Activated CD8-positive, alpha-beta T cell treated with anti-CD3 and anti-CD28 coated beads, Interleukin-2, amount 10 ng/mL, durations not matched to agents 7 days and 5 days (primary cell): ENCODE measurements around the gene CD99. TPM values are rescaled to one million over a fixed set of nuclear protein-coding genes. Genes with fewer than 3 reads are reported as not detected.

Experiments used
- ATAC-seq: fragments of 150-1000 bp; cut with Tn5 transposase; one replicate; pipeline ENCODE4 v1.10.0; 2021; ENCODE audit warnings: moderate library complexity
- CTCF ChIA-PET: fragments of 350-600 bp; sonication (Branson Sonifier 250); formaldehyde crosslinking; loops from one replicate; lab custom pipeline; 2021; ENCODE audit warnings: antibody characterized with exemption; lab: Charles Lee
- POLR2A ChIA-PET: fragments of 350-600 bp; sonication (Branson Sonifier 250); formaldehyde crosslinking; loops from one replicate; lab custom pipeline; 2021; ENCODE audit warnings: antibody characterized with exemption; lab: Charles Lee
- DNase-seq: peaks from one replicate; pipeline ENCODE4 v3.0.0-alpha.2; 2020
- H3K27ac Mint-ChIP-seq: one replicate; pipeline ENCODE4 v1.8.0; 2021; ENCODE audit warnings: mild to moderate bottlenecking, mixed read lengths
- H3K27me3 Mint-ChIP-seq: one replicate; pipeline ENCODE4 v1.8.0; 2021; ENCODE audit warnings: low read depth, mixed read lengths
- H3K36me3 Mint-ChIP-seq: one replicate; pipeline ENCODE4 v1.8.0; 2021; ENCODE audit warnings: low read depth, mixed read lengths
- H3K4me1 Mint-ChIP-seq: one replicate; pipeline ENCODE4 v1.8.0; 2021; ENCODE audit warnings: low read depth, mixed read lengths
- H3K4me3 Mint-ChIP-seq: one replicate; pipeline ENCODE4 v1.8.0; 2021; ENCODE audit warnings: mild to moderate bottlenecking, mixed read lengths
- H3K9me3 Mint-ChIP-seq: one replicate; pipeline ENCODE4 v1.8.0; 2022; ENCODE audit warnings: mixed read lengths; ENCODE audit not compliant: insufficient read depth
- total RNA-seq, 2 experiments: library from RNA; stranded (reverse); gene quantifications; one replicate each; pipeline ENCODE4 v1.2.3, GENCODE V29; 2021

The CD99 gene
- total RNA-seq, 2 experiments from 2014 or later: 208 to 219 TPM

DNA sequence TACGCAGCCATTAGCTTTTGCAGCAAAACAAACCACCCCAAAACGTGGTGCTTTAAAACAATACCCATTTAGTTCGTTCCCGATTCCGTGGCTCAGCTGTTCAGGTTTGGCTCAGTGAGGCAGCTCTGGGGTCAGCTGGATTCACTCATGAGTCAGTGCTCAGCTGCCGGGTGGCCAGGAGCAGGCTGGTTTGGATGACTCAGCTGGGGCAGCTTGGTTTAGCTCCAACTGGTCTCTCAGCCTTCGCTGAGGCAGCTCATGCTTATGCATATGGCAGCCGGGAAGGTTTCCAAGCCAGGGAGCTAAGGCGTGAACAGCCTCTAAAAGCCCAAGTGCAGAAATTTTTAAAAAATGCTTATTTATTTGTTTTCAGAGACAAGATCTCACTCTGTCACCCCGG, 13.3 kb upstream of the CD99 start:
- H3K27me3 Mint-ChIP-seq: no peaks in the 10 kb centered on the region
- ATAC-seq: no peak

DNA sequence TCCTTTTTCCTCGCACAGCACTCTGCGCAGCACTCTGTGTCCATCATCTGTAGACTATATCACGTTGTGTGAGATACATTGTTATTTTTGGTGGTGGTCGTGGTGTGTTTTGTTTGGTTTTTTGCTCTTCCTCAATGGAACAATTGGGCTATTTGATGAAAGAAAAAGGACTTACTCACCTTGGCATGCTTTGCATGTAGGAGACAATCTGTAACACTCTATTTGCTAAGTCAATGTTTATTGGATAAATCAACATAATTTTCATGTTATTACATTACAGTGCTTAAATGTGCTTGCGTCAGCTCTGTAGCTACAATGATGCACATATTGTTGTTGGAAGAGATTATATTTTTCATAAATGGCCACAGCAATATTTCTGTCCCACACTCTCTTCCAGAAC, 12.5 kb upstream of the CD99 start:
- ChIA-PET POLR2A (no interaction called here), CTCF (no interaction called here)
- ATAC-seq: no peak
- Mint-ChIP-seq H3K4me1 (no peaks in the 10 kb centered on the region), H3K27me3 (no peaks in the 10 kb centered on the region), H3K27ac (no peak overlapping the region), H3K9me3 (no peaks in the 10 kb centered on the region), H3K4me3 (no peak overlapping the region), H3K36me3 (no peaks in the 10 kb centered on the region)
- DNase-seq: no peak

More for the DNA sequence above, 13.3 kb upstream of the CD99 start:
- H3K4me3 Mint-ChIP-seq: no peak overlapping the region
- no peak for DNase-seq
- no peaks in the 10 kb centered on the region for H3K9me3 Mint-ChIP-seq
- no peaks in the 10 kb centered on the region for H3K36me3 Mint-ChIP-seq
- no peaks in the 10 kb centered on the region for H3K4me1 Mint-ChIP-seq
- H3K27ac Mint-ChIP-seq: no peak overlapping the region
- POLR2A ChIA-PET: no interaction called here
- CTCF ChIA-PET: no interaction called here

DNA sequence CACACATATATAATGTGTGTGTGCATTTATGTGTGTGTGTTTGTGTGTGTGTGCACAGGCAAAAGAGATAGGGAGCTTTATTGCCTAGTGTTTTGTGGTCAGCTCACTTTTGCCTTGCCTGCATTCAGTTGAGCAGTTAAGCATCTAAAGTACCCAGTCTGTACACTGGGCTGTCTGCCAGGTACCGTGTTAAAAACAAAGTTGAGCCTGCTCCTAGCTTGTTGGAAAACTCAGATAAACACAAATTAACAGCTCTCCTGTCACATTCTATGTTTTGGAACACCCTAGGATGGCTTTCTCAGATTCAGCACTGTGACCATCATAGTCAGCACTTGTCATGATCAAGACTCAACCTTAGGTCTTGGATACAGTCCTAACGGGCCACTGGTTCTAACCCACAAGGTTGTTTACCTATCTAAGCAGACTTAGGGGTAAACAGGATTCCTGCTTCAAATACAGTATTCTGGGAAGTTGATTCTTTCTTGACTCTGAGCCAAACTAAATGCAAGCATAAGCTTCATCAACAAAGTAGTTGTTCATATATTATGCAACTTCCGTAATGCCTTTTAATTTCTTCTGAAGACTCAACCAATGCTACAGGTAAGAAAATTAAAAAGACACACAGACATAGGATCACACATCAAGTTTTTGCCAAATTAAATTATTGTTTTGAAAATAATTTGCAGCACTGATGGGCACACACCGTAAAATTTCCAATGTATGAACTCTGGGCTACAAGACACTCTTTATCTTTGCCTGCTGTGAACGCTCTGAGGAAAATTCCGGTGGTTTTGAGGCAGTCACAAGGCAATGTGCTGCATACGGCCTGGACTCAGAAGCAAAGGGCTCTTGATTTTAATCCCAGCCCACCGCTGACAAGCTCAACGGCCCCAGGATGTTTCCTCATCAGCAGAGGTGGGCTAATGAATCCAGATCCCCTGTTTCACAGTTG, 11.3 kb upstream of the CD99 start:
- no peaks in the 10 kb centered on the region for H3K9me3 Mint-ChIP-seq
- H3K4me3 Mint-ChIP-seq: no peak overlapping the region
- no peak overlapping the region for H3K27ac Mint-ChIP-seq
- no peak for ATAC-seq
- H3K36me3 Mint-ChIP-seq: no peaks in the 10 kb centered on the region
- ChIA-PET POLR2A (no interaction called here), CTCF (no interaction called here)
- H3K4me1 Mint-ChIP-seq: no peaks in the 10 kb centered on the region
- no peak for DNase-seq
- H3K27me3 Mint-ChIP-seq: no peaks in the 10 kb centered on the region

DNA sequence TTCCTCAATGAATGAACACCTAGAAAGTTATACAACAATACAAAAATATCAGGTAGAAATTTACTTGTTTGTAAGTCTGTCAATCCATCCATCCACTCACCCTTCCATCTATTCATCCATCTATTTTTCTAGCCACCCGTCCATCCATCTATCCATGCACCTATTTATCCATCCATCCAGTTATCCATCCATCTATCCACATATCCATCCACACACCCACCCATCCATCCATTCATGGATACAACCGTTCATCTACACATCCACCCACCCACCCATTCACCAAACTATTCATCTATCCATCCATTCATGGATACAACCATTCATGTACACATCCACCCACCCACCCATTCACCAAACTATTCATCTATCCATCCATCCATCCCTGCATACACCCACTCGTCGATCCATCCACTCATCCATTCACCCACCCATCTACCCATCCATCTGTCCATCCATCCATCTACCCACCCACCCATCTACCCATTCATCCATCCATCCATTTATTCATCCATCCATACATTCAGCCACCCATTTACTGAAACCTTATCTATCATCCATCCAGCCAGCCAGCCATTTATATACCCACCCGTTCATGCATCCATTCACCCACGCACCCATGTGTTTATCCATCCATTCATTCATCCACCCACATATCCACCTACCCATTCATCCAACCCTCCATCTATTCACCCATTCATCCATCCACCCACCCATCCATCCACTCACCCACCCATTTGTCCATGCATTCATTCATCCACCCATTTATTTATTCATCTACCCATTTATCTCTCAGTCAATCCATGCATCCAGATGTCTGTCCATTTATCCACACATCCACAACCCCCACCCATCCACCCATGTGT, 10.4 kb upstream of the CD99 start:
- no peaks in the 10 kb centered on the region for H3K9me3 Mint-ChIP-seq
- no peak overlapping the region for H3K27ac Mint-ChIP-seq
- no peaks in the 10 kb centered on the region for H3K4me1 Mint-ChIP-seq

DNA sequence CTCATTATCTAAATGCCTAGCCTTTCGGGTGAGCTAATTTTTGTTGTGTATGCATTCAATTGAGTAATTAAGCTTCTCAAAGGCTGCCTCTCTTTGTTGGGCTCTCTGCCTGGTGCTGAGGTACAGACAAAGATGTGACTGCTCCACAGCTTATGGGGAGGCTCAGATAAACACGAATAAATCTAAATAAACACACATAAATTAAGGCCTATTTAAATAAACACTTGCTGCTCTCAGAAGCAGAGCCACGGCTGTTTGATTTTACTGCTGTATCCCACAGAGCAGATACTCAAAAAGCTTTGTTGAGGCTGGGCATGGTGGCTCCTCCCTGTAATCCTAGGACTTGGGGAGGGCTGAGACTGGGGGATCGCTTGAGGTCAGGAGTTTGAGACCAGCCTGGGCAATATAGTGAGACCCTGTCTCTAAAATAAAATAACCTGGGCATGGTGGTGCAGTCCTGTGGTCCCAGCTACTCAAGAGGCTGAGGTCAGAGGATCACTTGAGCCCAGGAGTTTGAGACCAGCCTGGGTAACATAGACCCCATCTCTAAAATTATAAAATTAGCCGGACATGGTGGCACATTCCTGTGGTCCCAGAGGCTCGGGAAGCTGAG, 8.4 kb upstream of the CD99 start:
- H3K27me3 Mint-ChIP-seq: no peaks in the 10 kb centered on the region
- POLR2A ChIA-PET: no interaction called here
- no peak overlapping the region for H3K27ac Mint-ChIP-seq
- H3K9me3 Mint-ChIP-seq: no peaks in the 10 kb centered on the region
- H3K36me3 Mint-ChIP-seq: no peaks in the 10 kb centered on the region
- CTCF ChIA-PET: no interaction called here
- H3K4me1 Mint-ChIP-seq: no peaks in the 10 kb centered on the region
- H3K4me3 Mint-ChIP-seq: no peak overlapping the region
- DNase-seq (no peak), ATAC-seq (no peak)

More for the DNA sequence above, 10.4 kb upstream of the CD99 start:
- DNase-seq (no peak), ATAC-seq (no peak)
- ChIA-PET CTCF (no interaction called here), POLR2A (no interaction called here)
- H3K27me3 Mint-ChIP-seq: no peaks in the 10 kb centered on the region
- H3K4me3 Mint-ChIP-seq: no peak overlapping the region
- H3K36me3 Mint-ChIP-seq: no peaks in the 10 kb centered on the region

DNA sequence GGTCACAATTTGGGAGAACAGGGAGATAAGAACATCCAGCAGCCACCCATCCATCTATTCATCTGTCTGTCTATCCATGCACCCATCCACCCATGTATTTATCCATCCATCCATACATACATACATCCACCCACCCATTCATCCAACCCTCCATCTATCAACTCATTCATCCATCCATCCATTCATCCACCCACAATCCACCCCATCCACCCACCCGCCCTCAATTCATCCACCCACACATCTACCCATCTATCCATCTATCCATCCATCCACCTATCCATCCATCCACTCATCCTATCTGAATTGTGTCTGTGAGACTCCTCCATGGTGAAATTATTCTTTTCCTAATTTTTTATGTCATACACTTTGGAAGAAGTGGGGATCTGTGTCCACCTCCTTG, 6.8 kb upstream of the CD99 start:
- no peak overlapping the region for H3K4me3 Mint-ChIP-seq
- H3K27me3 Mint-ChIP-seq: no peaks in the 10 kb centered on the region
- no peaks in the 10 kb centered on the region for H3K4me1 Mint-ChIP-seq
- H3K27ac Mint-ChIP-seq: no peak overlapping the region
- H3K36me3 Mint-ChIP-seq: no peaks in the 10 kb centered on the region
- no peaks in the 10 kb centered on the region for H3K9me3 Mint-ChIP-seq
- POLR2A ChIA-PET: no interaction called here
- DNase-seq (no peak), ATAC-seq (no peak)
- CTCF ChIA-PET: no interaction called here

DNA sequence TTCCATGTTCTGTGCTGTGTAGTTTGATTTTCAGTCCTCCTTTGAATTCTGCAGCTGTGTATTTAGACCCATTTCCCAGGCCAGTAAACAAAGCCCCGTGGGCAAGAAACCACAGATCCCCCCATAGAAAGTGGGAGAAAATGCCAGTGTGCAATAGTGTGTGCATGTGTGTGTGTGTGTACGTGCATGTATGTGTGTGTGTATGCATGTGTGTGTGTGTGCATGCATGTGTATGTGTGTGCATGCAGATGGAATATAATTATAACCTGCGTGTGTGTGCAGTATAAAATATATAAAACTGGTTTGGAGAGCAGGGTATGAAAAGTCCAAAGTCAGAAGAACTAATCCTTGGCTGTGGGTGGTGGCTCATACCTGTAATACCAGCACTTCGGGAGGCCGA, 5.2 kb upstream of the CD99 start:
- no peaks in the 10 kb centered on the region for H3K36me3 Mint-ChIP-seq
- no peaks in the 10 kb centered on the region for H3K9me3 Mint-ChIP-seq
- H3K4me1 Mint-ChIP-seq: no peaks in the 10 kb centered on the region
- DNase-seq (no peak), ATAC-seq (no peak)
- no peaks in the 10 kb centered on the region for H3K27me3 Mint-ChIP-seq
- ChIA-PET CTCF (no interaction called here), POLR2A (no interaction called here)
- H3K27ac Mint-ChIP-seq: no peak overlapping the region
- H3K4me3 Mint-ChIP-seq: no peak overlapping the region

DNA sequence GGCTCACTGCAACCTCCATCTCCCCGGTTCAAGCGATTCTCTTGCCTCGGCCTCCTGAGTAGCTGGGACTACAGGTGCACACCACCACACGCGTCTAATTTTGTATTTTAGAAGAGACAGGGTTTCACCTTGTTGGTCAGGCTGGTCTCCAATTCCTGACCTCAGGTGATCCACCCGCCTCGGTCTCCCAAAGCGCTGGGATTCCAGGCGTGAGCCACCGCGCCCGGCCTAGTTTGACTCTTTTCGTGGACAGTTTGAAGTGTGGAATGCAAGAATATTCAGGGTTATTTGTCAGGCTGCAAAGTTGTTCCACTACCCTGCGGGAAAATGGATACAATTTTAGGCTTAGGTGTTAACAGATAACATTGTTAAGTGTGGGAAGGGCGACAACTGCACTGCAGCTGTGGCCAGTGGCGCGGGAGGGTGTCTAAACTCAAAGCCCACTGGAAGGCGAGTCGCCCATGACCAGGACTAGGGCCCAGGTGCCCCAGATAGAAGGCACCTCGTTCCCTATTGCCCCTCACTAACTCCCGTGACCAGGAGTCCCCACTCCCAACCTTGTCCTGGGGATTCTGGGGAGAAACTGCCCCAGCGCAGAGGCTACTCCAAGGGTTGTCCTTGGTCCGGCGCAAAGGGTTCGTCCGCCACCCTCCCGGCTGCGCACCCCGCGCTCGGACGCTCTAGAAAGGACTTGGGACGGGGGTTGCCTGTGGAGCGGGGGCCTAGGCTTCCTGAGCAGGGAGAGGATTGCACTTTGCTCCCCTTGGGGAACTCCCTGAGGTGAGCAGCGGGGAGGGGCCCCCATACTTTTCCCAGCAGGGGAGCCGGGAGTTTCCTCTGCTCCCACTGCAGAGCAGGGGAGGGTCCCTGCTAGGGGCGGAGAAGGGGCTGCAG, 1.1 kb upstream of the CD99 start:
- ChIA-PET POLR2A (no interaction called here), CTCF (no interaction called here)
- Mint-ChIP-seq H3K9me3 (no peaks in the 10 kb centered on the region), H3K27ac (no peak overlapping the region), H3K36me3 (peaks cover 29% of the 10 kb centered on the region), H3K4me3 (peak overlapping the region; percentile 72), H3K27me3 (no peaks in the 10 kb centered on the region), H3K4me1 (peaks cover 26% of the 10 kb centered on the region)
- no peak for ATAC-seq
- DNase-seq: no peak

DNA sequence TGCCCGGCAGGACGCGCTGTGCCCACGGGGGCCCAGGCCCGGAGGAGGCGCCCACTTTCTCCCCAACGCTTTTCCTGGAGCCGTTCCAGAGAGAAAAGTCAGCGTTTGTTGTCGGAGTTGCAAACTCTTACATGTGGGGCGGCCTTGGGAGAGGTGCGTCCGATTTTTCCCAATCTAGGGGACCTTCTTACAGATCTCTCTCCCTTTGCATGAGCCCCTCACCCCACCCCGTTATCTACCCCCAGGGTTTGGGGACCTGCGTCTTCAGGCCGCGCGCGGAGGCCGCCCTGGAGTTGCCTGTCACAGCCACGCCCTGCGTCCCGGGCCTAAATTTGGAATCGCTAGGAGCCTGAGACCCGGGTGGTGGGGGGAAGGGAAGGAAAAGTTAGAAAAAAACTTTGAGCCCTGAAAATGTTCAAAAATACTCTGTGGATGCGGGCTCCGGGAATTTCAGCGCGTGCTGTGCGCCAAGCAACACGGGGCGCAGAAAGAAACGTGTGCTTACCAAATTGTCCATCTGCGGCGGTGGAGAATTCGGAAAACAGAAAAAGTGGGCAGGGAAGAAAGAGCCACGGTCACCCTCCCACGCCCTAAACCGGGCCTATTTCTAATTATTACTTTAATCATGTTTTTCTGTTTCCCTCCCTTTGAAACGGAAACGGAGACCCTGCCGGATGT, 587 bp downstream of the CD99 start:
- peak overlapping the region; percentile 99 for H3K4me3 Mint-ChIP-seq
- peak overlapping the region; percentile 97 for H3K27ac Mint-ChIP-seq
- no peaks in the 10 kb centered on the region for H3K27me3 Mint-ChIP-seq
- ATAC-seq (peak; percentile 6), DNase-seq (no peak)
- H3K4me1 Mint-ChIP-seq: peaks cover 42% of the 10 kb centered on the region
- CTCF ChIA-PET: no interaction called here
- no peaks in the 10 kb centered on the region for H3K9me3 Mint-ChIP-seq
- peaks cover 42% of the 10 kb centered on the region for H3K36me3 Mint-ChIP-seq
- POLR2A ChIA-PET: no interaction called here

DNA sequence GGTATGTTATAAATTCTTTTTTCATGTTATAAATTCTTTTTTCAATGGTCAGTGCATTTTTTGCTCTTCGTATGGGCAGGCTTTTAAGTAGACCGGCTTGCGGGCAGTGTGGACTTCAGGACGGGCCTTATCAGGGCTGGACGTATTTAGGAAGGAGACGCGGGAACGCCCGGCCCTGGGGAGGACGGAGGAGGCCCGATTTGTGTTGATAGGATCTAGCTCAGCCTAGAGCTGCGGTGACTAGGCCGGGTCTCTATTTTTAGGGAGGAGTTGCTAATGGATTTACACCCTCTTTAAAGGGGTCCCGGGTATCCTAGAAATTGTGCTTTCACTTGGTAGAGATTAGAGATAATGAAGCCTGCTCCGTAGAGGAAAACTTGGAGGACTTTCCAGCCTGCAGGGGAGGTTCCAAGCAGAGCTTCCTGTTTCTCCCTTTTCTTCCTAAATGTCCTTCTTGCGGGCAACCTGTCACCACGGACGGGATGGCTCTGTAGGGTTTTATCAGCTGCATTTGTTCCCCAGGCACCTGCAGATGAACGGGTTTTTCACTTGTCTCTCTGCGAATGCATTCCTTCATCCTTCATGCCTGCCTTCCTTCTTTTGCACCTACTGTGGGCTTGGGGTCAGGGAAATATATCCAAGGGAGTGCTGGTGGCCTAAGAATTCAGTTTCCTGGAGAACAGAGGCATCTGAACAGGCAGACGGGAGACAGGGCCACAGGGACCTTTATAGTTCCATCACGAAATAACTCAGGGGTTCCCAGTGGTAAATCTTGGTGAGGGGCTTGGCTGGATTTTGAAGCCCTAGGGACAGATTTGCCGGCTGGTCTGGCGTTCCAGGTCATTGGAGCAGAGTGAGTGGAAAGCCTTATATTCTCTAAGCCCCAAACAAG, 1.4 kb downstream of the CD99 start:
- no peak for DNase-seq
- H3K4me1 Mint-ChIP-seq: peaks cover 50% of the 10 kb centered on the region

More for the DNA sequence above, 1.4 kb downstream of the CD99 start:
- H3K27ac Mint-ChIP-seq: peak overlapping the region; percentile 97
- ChIA-PET CTCF (no interaction called here), POLR2A (no interaction called here)
- H3K27me3 Mint-ChIP-seq: no peaks in the 10 kb centered on the region
- peak overlapping the region; percentile 99 for H3K4me3 Mint-ChIP-seq
- peaks cover 44% of the 10 kb centered on the region for H3K36me3 Mint-ChIP-seq
- H3K9me3 Mint-ChIP-seq: no peaks in the 10 kb centered on the region
- no peak for ATAC-seq
